ENCODE data around the gene SLC22A8. TPM values are rescaled to one million over a fixed set of nuclear protein-coding genes. Genes with fewer than 3 reads are reported as not detected.

Gene SLC22A8
- total and polyA plus RNA-seq, 8 donors: 0.17 to 0.54 (median 0.37) TPM; not detected in 3

GRCh38 chr11:63023841-63024648 lies 8.4 kb upstream of the SLC22A8 start:
- DNase-seq (peak; percentile 71 to 92 (median 85)), ATAC-seq (peak; percentile 99)
- peaks cover 0 to 8% of the 10 kb centered on the region in 2 donors for H3K4me1 ChIP-seq
- intact Hi-C loops (cut with DNase I): loop anchor here in 1 of 2 donors (10.0 kb wide), 1 partner anchor 119 kb away; no protein-coding TSS in a partner anchor
- TF ChIP-seq CTCF (IDR thresholded peaks at IDR 0.05): peak; percentile 96 to 100
- H3K27me3 ChIP-seq: peaks cover 0 to 9% of the 10 kb centered on the region in 2 donors
- H3K4me3 ChIP-seq: no peak overlapping the region
- no peak overlapping the region for H3K27ac ChIP-seq
- no peaks in the 10 kb centered on the region for H3K36me3 ChIP-seq
- H3K9me3 ChIP-seq: no peaks in the 10 kb centered on the region

- TF ChIP-seq CTCF (IDR thresholded peaks at IDR 0.05): no peak
- Histone ChIP-seq H3K27ac (no peak overlapping the region), H3K36me3 (no peaks in the 10 kb centered on the region), H3K27me3 (peaks cover 0 to 9% of the 10 kb centered on the region in 2 donors), H3K9me3 (no peaks in the 10 kb centered on the region), H3K4me1 (peaks cover 0 to 8% of the 10 kb centered on the region in 2 donors), H3K4me3 (no peak overlapping the region)
- intact Hi-C loops (cut with DNase I): loop anchor here in 1 of 2 donors (10.0 kb wide), 1 partner anchor 119 kb away; no protein-coding TSS in a partner anchor
- ATAC-seq (no peak), DNase-seq (no peak)
Measured at GRCh38 chr11:63023222-63023814, 7.7 kb upstream of the SLC22A8 start.

GRCh38 chr11:63022441-63022840 lies 6.8 kb upstream of the SLC22A8 start:
- no peak for TF ChIP-seq CTCF (IDR thresholded peaks at IDR 0.05)
- peaks cover 0 to 17% of the 10 kb centered on the region in 2 donors for H3K27me3 ChIP-seq

GRCh38 chr11:63020671-63021291 lies 5.1 kb upstream of the SLC22A8 start:
- H3K4me1 ChIP-seq: peaks cover 0 to 8% of the 10 kb centered on the region in 2 donors
- H3K27ac ChIP-seq: no peak overlapping the region
- peaks cover 0 to 32% of the 10 kb centered on the region in 2 donors for H3K27me3 ChIP-seq
- intact Hi-C loops (cut with DNase I): loop anchor here (2.0 to 10.0 kb wide), 2 partner anchors 112 to 116 kb away; no protein-coding TSS in a partner anchor
- ATAC-seq: no peak
- H3K4me3 ChIP-seq: no peak overlapping the region
- DNase-seq: no peak
- H3K36me3 ChIP-seq: no peaks in the 10 kb centered on the region
- peak; percentile 15 to 35 for TF ChIP-seq CTCF (IDR thresholded peaks at IDR 0.05)
- no peaks in the 10 kb centered on the region for H3K9me3 ChIP-seq

More at GRCh38 chr11:63022441-63022840, 6.8 kb upstream of the SLC22A8 start:
- DNase-seq: no peak
- no peaks in the 10 kb centered on the region for H3K9me3 ChIP-seq
- H3K4me3 ChIP-seq: no peak overlapping the region
- H3K4me1 ChIP-seq: peaks cover 0 to 8% of the 10 kb centered on the region in 2 donors
- H3K27ac ChIP-seq: no peak overlapping the region
- no peak for ATAC-seq
- H3K36me3 ChIP-seq: no peaks in the 10 kb centered on the region
- intact Hi-C loops (cut with DNase I): loop anchor here in 1 of 2 donors (10.0 kb wide), 1 partner anchor 118 kb away; no protein-coding TSS in a partner anchor

All from left lung (tissue), 10 donors.